Tibial nerve (tissue), 3 donors: ENCODE data around the gene NKAPL.

Experiments used
- CTCF ChIP-seq, 5 experiments: fragments of 200-600 bp in 3 of 5; fragments of 450-650 bp in 2 of 5; sonication (generic) in 3 of 5; IDR thresholded peaks; one replicate each; pipeline ENCODE4 v1.5.1; 2016 to 2019; ENCODE audit warnings: antibody characterized with exemption in 5 of 5, mild to moderate bottlenecking in 3 of 5, moderate library complexity in 2 of 5
- POLR2A ChIP-seq, 2 donors: fragments of 450-650 bp; IDR thresholded peaks; one replicate each; pipeline ENCODE4 v1.6.1; 2017; ENCODE audit warnings: antibody characterized with exemption in 2 of 2, mild to moderate bottlenecking in 2 of 2, moderate library complexity in 2 of 2

DNA sequence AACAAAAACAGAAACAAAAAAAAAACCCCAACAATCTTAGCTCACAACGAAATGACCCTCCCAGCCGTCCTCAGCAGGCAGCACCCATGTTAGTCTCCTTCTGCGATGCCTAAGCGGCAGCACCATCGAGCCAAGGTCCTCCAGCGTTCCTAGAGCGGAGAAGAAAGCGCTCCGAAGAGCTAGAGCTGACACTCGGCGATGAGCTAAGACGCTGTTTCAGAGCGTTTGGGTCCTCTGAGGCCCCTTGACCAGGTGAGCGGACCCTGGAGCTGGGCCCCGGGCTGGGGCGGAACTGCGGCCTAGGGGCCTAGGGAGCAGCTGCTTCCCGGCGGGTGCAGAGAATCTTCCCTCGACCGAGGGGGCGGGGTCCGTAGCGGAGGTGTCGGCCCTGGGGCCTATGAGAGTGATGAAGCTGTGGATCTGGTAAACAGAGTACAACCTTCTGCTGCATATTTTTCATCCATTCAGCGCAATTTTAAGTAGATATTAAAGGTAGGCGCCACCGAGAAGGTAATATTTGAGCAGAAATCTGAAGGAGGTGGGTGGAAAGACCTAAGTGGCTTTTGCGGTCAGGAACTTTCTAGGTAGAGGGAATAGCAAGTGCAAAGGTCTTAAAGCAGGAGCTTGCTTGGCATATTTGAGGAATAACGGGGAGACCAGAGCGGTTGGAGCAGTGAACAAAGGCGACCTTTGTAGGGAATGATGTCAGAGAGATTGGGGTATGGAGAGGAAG is 8.0 kb downstream of the NKAPL start, which contains the start of gene ZSCAN26:
- no peak for TF ChIP-seq POLR2A (IDR thresholded peaks at IDR 0.05)
- no peak for TF ChIP-seq CTCF (IDR thresholded peaks at IDR 0.05)
